Stimulated activated naive CD4-positive, alpha-beta T cell treated with Interleukin-2 at 50 U/mL for 16 hours (primary cell): ENCODE measurements around the gene WDR6.
"Not testable (repeated sequence)": the region's sequence is repeated elsewhere in the genome, so short reads cannot be mapped to it uniquely, and the experiment has no call there.

Experiments used
- DNase-seq: peaks from one replicate; lab custom pipeline; 2025; lab: John Stamatoyannopoulos, UW

Gene WDR6

DNA sequence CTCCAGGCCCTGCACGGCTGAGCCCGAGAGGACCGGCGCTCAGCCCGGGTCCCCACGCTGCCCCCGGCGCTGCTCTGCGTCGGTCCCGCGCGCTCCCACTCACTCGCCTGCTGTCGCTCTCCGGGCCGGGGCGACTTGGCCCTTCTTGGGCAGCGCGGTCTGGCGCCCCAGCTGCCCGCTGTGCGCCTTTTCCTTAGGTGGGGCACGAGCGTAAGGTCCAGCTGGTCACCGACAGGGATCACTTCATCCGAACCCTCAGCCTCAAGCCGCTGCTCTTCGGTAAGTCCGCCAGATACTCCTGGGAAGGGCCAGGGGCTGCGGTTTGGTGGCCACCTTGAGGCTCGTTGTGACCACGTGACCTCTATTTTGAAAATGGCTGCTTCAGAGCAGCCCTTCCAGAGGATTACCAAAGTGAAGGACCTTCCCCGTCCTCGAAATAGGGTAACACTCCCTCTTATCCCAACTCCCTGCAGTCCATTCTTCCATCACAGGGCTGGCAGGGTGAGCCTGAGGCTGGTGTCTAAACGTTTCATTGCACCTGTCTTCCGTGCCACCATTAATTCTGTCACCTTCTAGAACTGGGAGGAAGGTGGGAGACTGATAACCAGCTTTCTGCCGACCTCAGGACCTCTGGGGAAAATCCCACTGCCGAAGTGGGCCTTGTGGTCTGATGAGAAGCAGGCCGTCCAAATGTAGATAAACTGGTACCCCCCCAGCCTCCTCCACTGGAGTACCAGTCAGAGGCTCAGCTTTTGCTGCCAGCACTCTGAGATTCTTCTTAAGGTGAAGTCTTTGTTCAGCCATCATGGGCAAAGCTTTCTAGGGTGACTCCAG, 16.3 kb upstream of the WDR6 start:
- peak; percentile 13 for DNase-seq

DNA sequence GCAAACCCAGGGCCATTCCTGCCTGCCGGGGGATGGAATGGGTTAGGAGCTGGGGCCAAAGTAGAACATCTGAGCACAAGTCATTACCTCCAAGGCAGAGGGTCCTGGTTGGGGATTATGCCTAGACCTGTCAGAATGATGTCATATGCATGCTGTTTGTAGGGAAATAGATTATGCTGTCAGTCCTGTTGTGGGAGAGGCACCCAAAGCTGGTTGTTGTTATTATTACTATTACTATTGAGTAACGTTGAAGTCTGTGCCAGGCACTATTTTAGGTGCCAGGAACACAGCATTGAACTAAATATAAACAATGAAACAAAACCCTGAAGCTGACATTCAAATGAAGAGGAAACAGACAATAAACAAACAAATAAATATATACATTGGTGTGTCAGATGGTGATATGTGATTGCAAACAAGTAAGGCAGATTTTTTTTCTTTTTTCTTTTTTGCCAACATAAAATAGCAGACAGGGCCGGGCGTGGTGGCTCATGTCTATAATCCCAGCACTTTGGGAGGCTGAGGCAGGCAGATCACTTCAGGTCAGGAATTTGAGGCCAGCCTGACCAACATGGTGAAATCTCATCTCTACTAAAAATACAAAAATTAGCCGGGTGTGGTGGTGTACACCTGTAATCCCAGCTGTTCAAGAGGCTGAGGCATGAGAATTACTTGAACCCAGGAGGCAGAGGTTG, 15.2 kb upstream of the WDR6 start:
- no peak for DNase-seq

DNA sequence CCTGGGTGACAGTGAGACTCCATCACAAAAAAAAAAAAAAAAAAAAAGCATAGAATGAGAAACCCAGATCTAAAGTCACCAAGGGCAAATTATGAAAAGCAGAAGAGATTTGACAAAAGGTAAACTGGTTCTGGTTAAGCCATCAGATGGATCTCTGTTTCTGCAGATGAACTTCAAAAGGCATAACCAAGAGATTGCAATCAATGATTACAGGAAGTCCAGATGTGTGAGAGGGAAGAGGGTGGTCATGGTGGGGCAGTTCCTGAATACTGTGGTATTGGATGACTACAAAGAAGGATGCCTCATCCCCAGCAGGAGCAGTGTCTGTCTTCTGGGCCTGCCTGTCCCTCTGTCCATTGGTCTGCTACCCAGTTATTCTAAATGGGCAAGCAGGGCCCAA, 13.4 kb upstream of the WDR6 start:
- no peak for DNase-seq

DNA sequence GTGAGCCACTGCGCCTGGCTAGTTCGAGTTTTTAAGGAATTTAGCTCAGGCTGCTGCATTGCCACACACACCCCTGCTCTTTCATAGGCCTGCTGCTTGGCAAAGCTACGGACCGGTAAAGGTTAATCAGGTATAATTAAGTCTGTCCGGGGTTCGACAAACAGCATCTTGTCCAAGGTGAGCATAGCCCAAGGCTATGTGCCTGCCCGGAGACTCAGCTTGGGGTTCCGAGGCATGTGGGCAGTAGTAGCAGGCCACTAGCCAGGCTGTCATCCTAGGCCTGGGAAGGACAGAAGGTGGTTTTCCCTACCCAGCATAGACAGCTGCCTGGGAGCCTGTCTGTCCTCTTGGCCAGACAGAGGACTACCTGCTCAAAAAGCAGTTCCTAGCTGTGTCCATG, 10.6 kb upstream of the WDR6 start:
- DNase-seq = no peak

DNA sequence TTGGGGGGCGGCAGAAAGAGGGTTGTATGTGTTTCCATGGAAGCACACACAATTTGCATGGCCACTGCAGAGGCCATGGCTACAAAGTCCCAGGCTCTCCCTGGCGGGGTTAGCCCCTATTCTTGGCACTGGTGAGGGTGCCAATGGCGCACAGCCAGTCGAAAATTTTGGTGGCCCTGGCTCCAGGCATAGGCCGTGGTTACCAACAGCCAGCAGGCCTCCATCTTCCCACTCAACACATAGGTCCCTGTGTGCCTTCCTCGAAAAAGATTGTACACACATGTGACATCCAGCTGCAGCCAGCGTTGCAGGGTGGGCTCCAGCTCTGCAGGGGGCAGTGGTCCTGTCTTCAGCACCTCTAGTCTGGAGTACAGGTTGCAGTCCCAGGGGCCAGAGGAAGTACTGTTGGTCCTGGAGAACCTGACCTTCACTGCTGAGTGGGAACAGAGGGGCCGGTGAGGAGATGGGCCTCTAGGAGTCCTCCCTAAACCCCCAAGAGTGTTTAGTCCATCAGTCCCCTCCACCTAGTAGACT, 10.0 kb upstream of the WDR6 start:
- DNase-seq = no peak

DNA sequence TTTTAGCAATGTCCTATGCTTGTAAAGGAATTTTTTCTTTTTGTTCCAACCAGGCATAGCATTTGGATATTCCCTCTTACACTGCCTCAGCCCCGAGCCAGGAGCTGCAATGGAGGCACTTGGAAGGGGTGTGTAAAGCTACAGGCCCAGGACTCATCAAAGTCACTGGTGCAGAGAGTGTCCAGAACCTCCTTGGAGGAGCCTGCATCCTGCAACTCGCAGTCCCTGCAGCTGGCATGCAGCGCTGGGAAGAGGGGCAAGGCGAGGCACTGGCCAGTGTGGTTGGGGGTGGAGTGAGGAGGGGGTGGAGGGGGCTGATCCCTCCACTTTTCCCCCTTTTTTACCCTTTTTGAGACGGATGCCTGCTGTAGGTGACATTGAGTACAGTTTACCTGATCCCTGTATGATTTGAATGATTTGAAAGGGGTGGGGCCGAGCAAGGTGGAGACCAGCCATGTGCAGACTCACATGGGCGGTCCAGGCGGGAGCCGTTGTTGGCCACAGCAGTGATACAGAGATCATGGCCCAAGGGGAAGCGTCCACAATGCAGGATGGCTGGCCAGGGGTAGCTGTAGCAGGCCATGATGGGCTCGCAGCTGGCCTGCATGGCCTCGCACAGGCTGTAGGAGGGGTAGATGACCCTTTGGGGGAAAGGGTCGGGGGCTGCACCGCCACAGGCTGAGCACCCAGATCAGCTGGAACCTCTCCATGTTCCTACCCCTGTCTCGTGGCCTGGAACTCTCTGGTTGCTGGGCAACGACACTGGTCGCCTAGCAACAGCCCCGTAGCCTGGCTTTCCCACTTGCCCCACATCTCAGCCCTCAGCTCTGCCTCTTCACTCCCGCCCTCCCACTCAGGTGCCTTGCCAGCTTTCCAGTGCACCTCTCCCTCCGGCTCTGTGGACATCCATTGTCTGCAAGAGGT, 9.2 kb upstream of the WDR6 start:
- DNase-seq = no peak

DNA sequence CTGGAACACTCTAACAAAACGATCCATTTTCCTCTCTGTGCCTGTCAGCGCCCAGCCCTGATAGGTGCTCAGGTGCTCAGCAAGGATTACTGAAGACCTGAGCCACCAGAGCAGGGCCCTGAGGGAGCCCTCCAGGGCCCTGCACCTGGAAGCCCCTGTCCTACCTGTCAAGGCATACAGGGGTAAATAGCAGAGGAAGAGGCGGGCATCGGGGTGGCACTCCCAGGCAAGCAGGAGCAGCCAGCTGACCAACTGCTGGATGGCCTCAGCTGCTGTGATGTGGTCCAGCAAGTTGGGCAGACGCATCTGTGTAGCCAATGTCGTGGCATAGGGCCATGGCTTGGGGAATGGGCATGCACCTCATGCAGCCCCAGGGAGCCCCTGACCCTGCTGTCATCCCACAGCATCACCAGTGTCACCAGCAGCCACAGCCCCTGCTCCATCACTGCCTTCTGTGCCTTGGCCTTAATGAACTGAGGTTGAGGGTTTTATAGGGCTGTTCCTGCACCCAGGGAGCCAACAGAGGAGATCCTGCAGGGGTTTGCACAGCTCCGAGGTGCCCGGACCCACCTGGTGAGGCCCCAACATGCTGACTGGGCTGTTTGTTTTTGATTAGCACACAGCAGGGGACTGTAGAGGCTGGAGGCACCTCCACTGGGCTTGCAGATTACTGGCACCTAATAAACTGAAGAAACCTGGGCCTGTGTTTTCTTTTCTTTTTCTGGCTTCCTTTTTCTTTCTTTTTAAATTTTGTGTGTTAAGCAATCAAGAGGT, 7.9 kb upstream of the WDR6 start:
- no peak for DNase-seq

DNA sequence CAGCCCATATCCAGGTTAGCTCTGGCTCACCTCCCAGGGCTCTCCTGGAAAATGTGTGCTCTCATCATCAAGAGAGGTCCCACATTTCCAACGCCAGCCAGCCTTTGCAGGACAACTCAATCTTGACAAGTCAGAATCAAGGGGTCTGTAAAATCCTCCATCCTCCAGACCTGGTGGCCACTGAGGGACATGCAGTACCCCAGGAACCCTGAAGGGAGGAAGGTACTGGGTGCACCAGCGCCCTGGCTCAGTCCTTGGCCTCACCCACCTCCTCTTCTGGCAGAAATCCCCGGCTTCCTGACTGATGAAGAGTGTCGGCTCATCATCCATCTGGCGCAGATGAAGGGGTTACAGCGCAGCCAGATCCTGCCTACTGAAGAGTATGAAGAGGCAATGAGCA, 6.0 kb upstream of the WDR6 start:
- no peak for DNase-seq

DNA sequence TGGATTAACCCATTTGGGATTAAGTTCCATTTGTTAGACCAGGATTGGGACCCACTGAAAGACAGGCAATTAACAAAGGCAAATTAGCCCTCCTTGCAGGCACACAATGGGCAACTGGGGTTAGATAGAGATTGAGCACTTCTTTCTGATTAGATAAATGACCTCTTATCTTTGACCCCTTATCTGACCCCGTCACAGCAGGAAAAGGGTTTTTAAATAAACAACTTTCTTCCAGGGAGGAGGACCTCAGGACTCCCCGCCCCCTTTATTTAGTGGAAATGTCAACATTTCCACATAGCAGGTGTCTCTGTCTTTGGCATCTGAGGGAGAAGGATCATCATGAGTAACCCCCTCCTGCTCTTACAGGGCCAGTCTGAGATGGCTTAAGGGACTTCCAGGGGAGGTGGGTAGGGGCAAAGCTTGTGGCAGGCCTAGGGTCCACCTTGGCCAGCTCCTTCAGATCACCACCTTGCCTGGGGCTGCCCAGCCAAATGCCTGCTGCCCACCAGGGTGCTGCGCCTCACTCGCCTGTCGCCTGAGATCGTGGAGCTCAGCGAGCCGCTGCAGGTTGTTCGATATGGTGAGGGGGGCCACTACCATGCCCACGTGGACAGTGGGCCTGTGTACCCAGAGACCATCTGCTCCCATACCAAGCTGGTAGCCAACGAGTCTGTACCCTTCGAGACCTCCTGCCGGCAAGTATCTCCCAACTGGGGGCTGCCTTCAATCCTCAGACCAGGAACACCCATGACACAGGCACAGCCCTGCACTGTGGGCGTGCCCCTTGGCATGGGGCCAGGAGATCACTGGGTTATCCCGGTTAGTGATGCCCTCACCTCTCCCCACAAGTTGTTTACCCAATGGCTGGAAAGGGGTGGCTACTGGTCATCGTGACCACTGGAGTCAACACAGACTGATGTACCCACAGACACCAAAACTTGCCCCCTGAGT, 2.6 kb upstream of the WDR6 start:
- no peak for DNase-seq

DNA sequence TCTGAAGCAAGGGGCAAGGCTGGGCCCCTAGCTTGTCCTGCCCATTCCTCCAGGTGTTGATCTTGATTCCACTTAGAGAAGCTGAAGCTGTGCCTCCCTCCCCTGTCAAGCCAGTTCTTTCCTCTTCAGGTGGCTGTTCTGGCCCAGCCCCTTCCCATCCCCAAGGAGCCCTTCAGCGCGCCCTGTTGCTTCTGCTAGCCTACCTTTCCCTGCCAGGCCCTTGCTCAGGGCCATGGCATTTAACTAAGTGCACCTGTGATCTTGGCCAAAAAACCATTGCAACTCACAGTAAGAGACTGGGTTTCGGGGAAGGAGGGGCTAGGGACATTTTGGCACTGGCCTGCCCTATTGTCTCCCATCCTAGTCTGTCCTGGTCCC, 1.9 kb upstream of the WDR6 start:
- DNase-seq = no peak

DNA sequence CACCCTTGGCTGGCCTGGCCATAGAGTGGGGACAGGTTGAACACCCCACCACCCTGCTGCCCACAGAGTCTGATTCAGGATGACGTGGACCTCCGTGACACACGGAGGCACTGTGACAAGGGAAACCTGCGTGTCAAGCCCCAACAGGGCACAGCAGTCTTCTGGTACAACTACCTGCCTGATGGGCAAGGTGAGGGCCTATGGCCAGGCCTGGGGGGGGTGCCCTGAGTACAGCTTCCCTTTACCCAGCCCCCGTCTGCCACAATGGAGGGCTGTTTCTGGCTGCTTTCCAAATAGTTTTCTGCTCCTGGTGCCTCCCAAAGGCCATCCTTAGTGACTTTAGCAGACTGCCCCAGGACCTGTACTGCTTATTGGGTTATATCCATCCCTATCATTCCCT, 1.2 kb upstream of the WDR6 start:
- DNase-seq = no peak

DNA sequence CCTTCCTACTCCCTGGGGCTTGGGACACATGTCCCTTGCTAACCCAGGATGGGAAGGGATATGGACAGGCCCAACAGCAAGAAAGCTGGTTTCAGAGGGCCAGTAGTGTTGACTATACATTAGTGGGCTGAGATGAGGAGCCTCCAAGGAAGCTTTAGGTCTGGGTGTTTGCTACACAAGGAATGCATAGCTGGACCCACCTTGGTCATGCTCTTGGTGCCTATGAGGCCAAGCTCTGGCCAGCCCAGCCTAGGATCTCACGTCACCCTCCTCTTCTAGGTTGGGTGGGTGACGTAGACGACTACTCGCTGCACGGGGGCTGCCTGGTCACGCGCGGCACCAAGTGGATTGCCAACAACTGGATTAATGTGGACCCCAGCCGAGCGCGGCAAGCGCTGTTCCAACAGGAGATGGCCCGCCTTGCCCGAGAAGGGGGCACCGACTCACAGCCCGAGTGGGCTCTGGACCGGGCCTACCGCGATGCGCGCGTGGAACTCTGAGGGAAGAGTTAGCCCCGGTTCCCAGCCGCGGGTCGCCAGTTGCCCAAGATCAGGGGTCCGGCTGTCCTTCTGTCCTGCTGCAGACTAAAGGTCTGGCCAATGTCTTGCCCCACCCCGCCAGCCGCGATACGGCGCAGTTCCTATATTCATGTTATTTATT, 653 bp upstream of the WDR6 start:
- no peak for DNase-seq

DNA sequence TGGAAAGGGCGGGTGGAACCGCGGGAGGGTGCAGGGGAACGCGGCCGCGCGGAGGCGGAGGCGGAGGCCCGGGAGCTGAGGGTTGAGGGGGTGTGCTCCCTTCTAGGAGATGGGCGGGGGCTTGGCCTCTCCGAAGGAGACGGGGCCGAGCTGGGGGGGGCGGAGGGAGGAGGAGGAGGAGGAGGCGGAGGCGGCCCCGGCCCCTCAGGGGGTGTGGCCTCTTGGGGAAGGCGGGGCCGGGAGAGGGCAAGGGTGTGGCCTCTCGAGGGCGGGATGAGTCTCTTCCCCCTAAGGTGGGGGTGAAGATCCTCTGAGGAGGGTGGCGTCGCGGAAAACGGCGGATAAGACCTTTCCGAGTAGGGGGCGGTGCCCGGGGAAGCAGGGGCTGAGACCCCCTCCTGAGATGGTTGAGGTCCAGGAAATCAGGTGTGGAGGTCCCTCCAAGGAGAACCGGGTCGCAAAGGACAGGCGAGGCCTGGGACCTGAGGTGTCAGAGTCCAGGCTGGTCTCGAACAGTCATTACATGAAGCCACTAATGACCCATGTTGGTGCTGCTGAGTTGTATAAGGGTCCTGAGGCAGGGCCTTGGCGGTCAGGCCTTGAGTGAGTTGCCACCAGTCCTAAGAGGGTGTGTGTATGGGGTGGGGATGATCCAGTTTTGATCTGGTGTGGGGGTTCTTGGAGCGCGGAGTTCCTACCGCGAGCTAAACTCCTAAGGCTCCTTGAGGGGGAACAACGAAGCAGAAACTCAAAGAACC, 759 bp downstream of the WDR6 start:
- peak; percentile 80 for DNase-seq

DNA sequence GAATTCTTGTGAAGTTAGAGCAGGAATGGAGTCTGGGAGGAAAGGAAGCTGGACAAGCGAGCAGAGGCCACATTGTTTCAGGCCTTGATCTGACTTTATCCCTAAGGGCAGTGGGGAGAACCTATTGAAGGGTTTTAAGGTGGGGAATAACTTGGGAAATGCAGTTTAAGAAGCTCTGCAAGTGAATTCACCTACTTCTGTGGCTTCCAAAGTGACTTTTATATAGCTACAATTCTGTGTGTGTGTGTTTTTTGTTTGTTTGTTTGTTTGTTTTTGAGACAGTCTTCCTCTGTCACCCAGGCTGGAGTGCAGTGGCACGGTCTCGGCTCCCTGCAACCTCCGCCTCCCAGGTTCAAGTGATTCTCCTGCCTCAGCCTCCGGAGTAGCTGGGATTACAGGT, 1.4 kb downstream of the WDR6 start:
- DNase-seq = not testable (repeated sequence)

DNA sequence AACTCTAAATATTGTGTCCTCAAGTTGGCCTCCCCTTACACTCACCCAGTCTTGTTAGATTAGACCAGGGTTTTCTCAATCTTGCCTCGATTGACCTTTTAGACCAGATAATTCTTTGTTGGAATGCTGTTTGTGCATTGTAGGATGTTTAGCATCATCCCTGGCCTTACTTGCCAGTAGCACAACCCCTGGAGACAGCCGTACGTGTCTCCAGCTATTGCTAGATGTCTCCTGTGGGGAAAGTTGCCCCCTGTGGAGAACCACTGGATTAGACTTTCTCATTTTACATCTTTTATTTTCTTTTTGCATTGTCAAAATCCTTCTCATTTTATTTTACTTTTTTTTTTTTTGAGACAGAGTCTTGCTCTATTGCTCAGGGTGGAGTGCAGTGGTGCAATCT, 2.2 kb downstream of the WDR6 start:
- no peak for DNase-seq

DNA sequence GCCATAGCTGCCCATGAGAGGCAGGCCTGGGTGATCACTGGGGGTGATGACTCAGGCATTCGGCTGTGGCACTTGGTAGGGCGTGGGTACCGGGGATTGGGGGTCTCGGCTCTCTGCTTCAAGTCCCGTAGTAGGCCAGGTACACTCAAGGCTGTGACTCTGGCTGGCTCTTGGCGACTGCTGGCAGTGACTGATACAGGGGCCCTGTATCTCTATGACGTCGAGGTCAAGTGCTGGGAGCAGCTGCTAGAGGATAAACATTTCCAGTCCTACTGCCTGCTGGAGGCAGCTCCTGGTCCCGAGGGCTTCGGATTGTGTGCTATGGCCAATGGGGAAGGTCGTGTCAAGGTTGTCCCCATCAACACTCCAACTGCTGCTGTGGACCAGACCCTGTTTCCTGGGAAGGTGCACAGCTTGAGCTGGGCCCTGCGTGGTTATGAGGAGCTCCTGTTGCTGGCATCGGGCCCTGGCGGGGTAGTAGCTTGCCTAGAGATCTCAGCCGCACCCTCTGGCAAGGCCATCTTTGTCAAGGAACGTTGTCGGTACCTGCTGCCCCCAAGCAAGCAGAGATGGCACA, 5.3 kb downstream of the WDR6 start:
- DNase-seq = no peak

DNA sequence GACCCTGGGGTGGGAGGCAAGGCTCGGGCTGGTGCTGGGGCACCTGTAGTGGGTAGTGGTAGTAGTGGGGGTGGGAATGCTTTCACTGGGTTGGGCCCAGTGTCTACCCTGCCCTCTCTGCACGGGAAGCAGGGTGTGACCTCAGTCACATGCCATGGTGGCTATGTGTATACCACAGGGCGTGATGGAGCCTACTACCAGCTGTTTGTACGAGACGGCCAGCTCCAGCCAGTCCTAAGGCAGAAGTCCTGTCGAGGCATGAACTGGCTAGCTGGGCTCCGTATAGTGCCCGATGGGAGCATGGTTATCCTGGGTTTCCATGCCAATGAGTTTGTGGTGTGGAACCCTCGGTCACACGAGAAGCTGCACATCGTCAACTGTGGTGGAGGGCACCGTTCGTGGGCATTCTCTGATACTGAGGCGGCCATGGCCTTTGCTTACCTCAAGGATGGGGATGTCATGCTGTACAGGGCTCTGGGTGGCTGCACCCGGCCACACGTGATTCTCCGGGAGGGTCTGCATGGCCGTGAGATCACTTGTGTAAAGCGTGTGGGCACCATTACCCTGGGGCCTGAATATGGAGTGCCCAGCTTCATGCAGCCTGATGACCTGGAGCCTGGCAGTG, 6.0 kb downstream of the WDR6 start:
- DNase-seq = no peak
